GM19099 (cell line): ENCODE results near the gene HECA.

Experiments used
- POLR2A ChIP-seq: IDR thresholded peaks from 3 replicates; pipeline ENCODE4 v1.6.1; 2011; ENCODE audit warnings: low read depth; ENCODE audit not compliant: insufficient read length; ENCODE audit errors: extremely low read depth

Gene HECA

DNA sequence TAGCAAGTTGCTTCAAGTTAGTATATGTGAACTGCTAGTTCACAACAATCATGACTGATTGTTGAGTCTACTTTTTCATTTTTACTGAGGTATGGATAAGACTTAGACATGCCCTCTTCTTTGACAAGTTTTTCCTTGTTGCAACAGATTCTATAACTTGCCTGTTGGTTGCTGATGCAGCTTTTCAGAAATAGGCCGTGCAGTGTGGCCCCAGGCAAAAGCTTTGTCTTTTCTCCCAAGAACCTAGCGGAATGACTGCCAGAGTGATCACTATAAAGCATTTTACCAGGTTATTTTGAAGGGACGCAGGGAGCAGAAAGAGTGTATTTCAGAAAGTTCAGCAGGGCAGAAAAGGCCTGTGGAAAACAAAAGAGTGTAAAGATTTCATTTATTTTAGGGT lies 16.0 kb downstream of the HECA start:
- TF ChIP-seq POLR2A, result no peak

- TF ChIP-seq POLR2A, result no peak
Measured at GRCh38 chr6:139151425-139152087, 16.7 kb downstream of the HECA start.

DNA sequence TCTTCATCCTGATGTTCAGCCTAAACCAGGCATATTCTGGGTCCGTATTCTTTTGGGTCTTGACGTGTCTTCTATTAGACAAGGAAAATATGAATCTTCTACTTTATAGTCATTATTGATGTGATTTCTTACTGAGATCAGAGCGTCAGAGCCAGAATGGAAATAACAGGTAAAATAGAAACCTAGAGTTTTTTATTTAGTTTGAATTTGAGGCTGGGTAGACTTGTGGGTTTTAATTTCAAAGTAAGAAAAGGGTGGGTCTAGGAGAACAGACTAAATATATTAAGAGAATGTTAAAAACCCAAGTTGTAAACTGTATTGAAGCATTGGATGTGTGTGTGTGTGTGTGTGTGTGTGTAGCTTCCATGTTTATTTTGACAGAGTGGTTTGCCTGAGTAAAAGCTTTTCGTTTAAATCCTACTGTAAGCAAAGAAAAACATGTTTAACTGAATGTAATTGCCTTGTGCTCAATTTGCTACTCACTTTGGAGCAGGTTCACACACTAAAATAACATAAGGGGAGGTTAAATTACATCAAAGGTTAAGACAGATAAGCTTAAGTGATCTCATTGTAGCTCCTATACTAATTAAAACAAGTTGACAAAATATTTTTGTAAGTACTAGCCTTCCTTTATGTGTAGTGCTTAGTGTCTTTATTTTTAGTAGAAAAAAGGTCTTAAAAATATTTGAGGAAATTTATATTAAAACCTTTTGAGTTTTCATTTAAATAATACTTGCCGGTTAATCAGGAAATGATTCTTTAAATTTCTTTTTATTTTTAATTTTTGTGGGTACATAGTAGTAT lies 17.4 kb downstream of the HECA start:
- TF ChIP-seq POLR2A, result no peak

GRCh38 chr6:139152892-139153271 lies 18.0 kb downstream of the HECA start:
- TF ChIP-seq POLR2A, result no peak

- TF ChIP-seq POLR2A, result no peak
Measured at GRCh38 chr6:139153855-139154254, 19.0 kb downstream of the HECA start.

DNA sequence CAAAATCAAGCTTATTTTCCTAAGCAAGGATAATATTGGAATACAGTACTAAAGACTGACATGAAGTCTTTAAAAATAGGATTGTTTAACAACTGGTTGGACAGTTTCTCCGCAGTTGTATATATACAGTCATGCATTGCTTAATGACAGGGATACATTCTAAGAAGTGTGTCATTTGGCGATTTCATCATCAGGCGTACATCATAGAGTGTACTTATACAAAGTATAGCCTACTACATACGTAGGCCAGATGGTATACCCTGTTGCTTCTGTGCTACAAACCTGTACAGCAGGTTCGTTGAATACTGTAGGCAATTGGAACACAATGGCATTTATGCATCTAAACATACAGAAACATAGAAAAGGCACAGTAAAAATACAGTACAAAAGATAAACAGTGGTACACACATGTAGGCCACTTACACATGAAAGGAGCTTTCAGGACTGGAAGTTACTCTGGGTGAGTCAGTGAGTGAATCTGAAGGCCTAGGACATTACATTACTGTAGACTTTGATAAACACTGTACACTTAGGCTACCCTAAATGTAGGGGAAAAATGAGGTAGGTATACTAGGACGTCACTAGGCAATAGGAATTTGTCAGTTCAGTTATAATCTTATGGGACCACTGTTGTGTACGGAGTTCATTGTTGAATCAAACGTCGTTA lies 20.1 kb downstream of the HECA start:
- no peak for TF ChIP-seq POLR2A

DNA sequence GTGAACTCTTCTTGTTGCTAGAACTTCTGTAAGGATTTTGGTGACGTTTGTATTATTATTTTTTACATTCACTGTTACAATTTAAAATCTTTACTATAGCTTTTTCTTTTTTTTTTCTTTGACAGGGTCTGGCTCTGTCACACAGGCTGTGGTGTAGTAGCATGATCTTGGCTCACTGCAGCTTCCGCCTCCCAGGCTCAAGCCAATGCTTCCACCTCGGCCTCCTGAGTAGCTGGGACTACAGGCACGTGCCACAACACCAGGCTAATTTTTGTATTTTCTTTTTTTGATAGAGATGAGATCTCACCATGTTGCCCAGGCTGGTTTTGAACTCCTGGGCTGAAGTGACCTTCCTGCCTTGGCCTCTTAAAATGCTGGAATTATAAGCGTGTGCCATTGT lies 21.2 kb downstream of the HECA start:
- no peak for TF ChIP-seq POLR2A

- no peak for TF ChIP-seq POLR2A
Measured at GRCh38 chr6:139156551-139156950, 21.7 kb downstream of the HECA start.

GRCh38 chr6:139159016-139159415 lies 24.1 kb downstream of the HECA start:
- no peak for TF ChIP-seq POLR2A

- no peak for TF ChIP-seq POLR2A
Measured at GRCh38 chr6:139161169-139161568, 26.3 kb downstream of the HECA start.

DNA sequence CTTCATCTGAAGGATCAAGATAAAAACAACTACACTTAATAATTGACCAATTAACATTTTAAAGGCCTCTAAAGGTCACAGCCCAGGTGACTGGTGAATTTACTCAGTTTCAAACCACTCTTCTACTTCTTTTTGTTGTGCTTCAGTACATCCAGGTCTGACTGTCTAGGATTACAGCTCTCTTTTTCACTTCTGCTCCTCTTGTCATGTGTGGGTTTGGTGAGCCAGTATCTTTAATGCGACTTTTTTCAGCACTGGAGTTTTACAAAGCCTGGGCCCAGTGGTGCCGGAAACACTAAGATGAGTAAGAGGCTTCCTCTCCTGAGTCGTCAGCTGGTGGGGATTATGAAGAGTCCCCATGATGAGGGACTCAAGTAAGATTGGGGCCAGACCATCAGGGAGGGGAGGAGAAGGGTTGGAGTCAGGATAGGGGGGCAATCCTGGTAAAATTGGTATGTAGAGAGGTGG lies 27.0 kb downstream of the HECA start:
- no peak for TF ChIP-seq POLR2A

DNA sequence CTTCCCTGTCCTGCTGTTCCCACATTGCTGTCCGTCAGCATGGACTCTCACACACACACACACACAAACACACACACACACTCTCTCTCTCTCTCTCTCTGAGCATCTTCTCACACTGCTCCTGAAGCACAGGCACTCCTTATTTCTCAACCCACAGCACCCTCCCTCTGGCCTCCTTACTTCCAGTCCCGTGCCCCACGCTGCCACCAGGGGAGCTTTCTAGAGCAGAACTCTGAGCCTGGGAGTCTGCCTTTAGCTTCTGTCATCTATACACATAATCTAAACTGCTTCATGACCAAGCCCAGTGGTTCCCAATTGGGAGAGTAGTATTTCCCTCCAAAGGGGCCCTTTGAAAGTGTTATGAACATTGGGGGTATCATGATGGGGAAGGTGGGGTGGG lies 29.1 kb downstream of the HECA start:
- TF ChIP-seq POLR2A, result no peak

- no peak for TF ChIP-seq POLR2A
Measured at GRCh38 chr6:139165324-139165723, 30.4 kb downstream of the HECA start.

DNA sequence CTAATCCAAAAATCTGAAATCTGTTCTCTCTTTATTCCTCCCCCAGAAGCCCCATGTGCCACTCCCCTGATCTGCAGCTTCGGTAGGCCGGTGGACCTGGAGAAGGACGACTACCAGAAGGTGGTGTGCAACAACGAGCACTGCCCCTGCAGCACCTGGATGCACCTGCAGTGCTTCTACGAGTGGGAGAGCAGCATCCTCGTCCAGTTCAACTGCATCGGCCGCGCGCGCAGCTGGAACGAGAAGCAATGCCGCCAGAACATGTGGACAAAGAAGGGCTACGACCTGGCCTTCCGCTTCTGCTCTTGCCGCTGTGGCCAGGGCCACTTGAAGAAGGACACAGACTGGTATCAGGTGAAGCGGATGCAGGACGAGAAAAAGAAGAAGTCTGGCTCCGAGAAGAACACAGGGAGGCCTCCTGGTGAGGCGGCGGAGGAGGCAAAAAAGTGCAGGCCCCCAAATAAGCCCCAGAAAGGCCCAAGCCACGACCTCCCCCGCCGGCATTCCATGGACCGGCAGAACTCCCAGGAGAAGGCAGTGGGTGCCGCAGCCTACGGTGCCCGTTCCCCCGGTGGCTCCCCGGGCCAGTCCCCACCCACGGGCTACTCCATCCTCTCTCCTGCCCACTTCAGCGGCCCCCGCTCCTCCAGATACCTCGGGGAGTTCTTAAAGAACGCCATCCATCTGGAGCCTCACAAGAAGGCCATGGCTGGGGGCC lies 31.5 kb downstream of the HECA start:
- TF ChIP-seq POLR2A, result no peak

- no peak for TF ChIP-seq POLR2A
Measured at GRCh38 chr6:139166956-139167313, 32.1 kb downstream of the HECA start.
